Endothelial cell of umbilical vein (primary cell): Measurements from ENCODE around the gene TEX55.
"Not testable (repeated sequence)": the region's sequence is repeated elsewhere in the genome, so short reads cannot be mapped to it uniquely, and the experiment has no call there.

ENCODE experiments used
- EZH2 ChIP-seq: IDR thresholded peaks from 2 replicates; pipeline ENCODE4 v1.6.1; 2012; ENCODE audit warnings: borderline replicate concordance, low read depth, mild to moderate bottlenecking, moderate library complexity, low read length, inconsistent platforms; ENCODE audit not compliant: severe bottlenecking
- MYC ChIP-seq: IDR thresholded peaks from one replicate; pipeline ENCODE4 v1.6.1; 2011; ENCODE audit warnings: mild to moderate bottlenecking, low read depth, low read length
- POLR2A ChIP-seq: IDR thresholded peaks from 2 replicates; pipeline ENCODE4 v1.6.1; 2012; ENCODE audit warnings: low read depth, mild to moderate bottlenecking, control low read depth, low read length
- TF ChIP-seq, protein P1 (sequence below): IDR thresholded peaks from 2 replicates; pipeline ENCODE4 v1.6.1; 2011; ENCODE audit not compliant: insufficient read depth, insufficient read length

DNA sequence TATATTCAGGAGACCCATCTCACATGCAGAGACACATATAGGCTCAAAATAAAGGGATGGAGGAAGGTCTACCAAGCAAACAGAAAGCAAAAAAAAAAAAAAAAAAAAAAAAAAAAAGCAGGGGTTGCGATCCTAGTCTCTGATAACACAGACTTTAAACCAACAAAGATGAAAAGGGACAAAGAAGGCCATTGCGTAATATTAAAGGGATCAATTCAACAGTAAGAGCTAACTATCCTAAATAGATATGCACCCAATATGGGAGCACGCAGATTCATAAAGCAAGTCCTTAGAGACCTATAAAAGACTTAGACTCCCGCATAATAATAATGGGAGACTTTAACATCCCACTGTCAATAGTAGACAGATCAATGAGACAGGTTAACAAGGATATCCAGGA, 13.7 kb upstream of the TEX55 start:
- TF ChIP-seq, protein P1, sequence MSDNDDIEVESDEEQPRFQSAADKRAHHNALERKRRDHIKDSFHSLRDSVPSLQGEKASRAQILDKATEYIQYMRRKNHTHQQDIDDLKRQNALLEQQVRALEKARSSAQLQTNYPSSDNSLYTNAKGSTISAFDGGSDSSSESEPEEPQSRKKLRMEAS: not testable (repeated sequence)
- not testable (repeated sequence) for TF ChIP-seq MYC, POLR2A, EZH2
